Sigmoid colon (tissue), 7 donors: ENCODE measurements around the gene FASTK. TPM values are rescaled to one million over a fixed set of nuclear protein-coding genes. Genes with fewer than 3 reads are reported as not detected.

Experiments used
- DNase-seq: peaks from one replicate; pipeline ENCODE4 v3.0.0-alpha.2; 2019
- H3K27ac ChIP-seq, 4 donors: fragments of 200-600 bp; sonication (generic); one replicate each; pipeline ENCODE4 v1.5.1; 2016 to 2019; ENCODE audit warnings: mild to moderate bottlenecking in 1 of 4
- H3K27me3 ChIP-seq, 3 donors: fragments of 200-600 bp; sonication (generic); one replicate each; pipeline ENCODE4 v1.5.1; 2019; ENCODE audit warnings: mild to moderate bottlenecking in 1 of 3
- H3K36me3 ChIP-seq, 4 donors: fragments of 200-600 bp; sonication (generic); one replicate each; pipeline ENCODE4 v1.5.1; 2016 to 2019
- H3K4me1 ChIP-seq, 4 donors: fragments of 200-600 bp; sonication (generic); one replicate each; pipeline ENCODE4 v1.5.1; 2017 to 2019
- H3K4me3 ChIP-seq, 4 donors: fragments of 200-600 bp; sonication (generic); one replicate each; pipeline ENCODE4 v1.5.1; 2017 to 2019; ENCODE audit warnings: mild to moderate bottlenecking in 2 of 4, moderate library complexity in 1 of 4
- H3K9me3 ChIP-seq, 4 donors: fragments of 200-600 bp in 3 of 4; sonication (generic) in 3 of 4; one replicate each; pipeline versions ENCODE4 v1.5.1 to v1.6.1; 2013 to 2019
- CTCF ChIP-seq, 4 experiments: fragments of 450-650 bp in 3 of 4; fragments of 200-600 bp in 1 of 4; IDR thresholded peaks; one replicate each; pipeline ENCODE4 v1.5.1; 2016 to 2019; ENCODE audit warnings: antibody characterized with exemption in 4 of 4, mild to moderate bottlenecking in 3 of 4, moderate library complexity in 2 of 4
- EP300 ChIP-seq, 4 donors: sonication (generic); formaldehyde crosslinking; IDR thresholded peaks; one replicate each; pipeline ENCODE4 v1.6.1; 2017; ENCODE audit warnings: antibody characterized with exemption in 4 of 4
- POLR2A ChIP-seq, 2 donors: fragments of 450-650 bp; IDR thresholded peaks; one replicate each; pipeline ENCODE4 v1.6.1; 2016; ENCODE audit warnings: antibody characterized with exemption in 2 of 2, mild to moderate bottlenecking in 2 of 2, moderate library complexity in 2 of 2
- POLR2AphosphoS5 ChIP-seq, 4 donors: sonication (generic); formaldehyde crosslinking; IDR thresholded peaks; one replicate each; pipeline ENCODE4 v1.6.1; 2017; ENCODE audit warnings: antibody characterized with exemption in 4 of 4
- WGBS, 2 donors: extraction: QIAGEN DNeasy Blood & Tissue Kit; methylation state at CpG; one replicate each; pipeline ENCODE4 v1.1.7; 2013; 5-methylcytosine and 5-hydroxymethylcytosine counted together
- intact Hi-C: fragments of 100-400 bp; cut with DNase I; formaldehyde crosslinking; loops from one replicate; pipeline ENCODE4 v1.15.1; 2023
- polyA plus RNA-seq, 3 donors: library from polyadenylated mRNA; stranded (reverse); fragments of 200-250 nt; gene quantifications; one replicate each; pipeline ENCODE4 v1.2.3, GENCODE V29; 2013
- total RNA-seq, 4 donors: library from RNA; depleted of rRNA; stranded (reverse); fragments of >200 nt; gene quantifications; one replicate each; pipeline ENCODE4 v1.1.0, GENCODE V29; 2016
- donor health status: healthy with polysubstance abuse.
- donor health status: Bipolar disorder and iron deficiency.
- donor health status: healthy.

Gene FASTK
- total and polyA plus RNA-seq, 7 donors: 61.3 to 124 (median 65.0) TPM

- H3K27me3 ChIP-seq: no peaks in the 10 kb centered on the region
- H3K27ac ChIP-seq: no peak overlapping the region
- 92 to 94% methylated on average over 27 of the region's 27 CpGs for WGBS, 2 donors
- no peaks in the 10 kb centered on the region for H3K9me3 ChIP-seq
- peaks cover 0 to 16% (median 10%) of the 10 kb centered on the region in 4 donors for H3K4me1 ChIP-seq
- no peak for DNase-seq
- H3K36me3 ChIP-seq: peaks cover 21 to 72% (median 48%) of the 10 kb centered on the region in 4 donors
- H3K4me3 ChIP-seq: no peak overlapping the region
- no peak for TF ChIP-seq POLR2A (IDR thresholded peaks at IDR 0.05)
- no peak for TF ChIP-seq CTCF (IDR thresholded peaks at IDR 0.05)
- TF ChIP-seq EP300 (IDR thresholded peaks at IDR 0.05): no peak
- no peak for TF ChIP-seq POLR2AphosphoS5 (IDR thresholded peaks at IDR 0.05)
- intact Hi-C loops: no loop called here
These were observed 39.3 kb upstream of the FASTK start for GRCh38 chr7:151119902-151120301.

GRCh38 chr7:151119055-151119415 is 38.4 kb upstream of the FASTK start:
- Histone ChIP-seq H3K27me3 (no peaks in the 10 kb centered on the region), H3K4me1 (peaks cover 0 to 17% (median 16%) of the 10 kb centered on the region in 4 donors), H3K27ac (no peak overlapping the region), H3K36me3 (peaks cover 21 to 66% (median 45%) of the 10 kb centered on the region in 4 donors), H3K9me3 (no peaks in the 10 kb centered on the region), H3K4me3 (no peak overlapping the region)
- no peak for DNase-seq
- TF ChIP-seq CTCF (IDR thresholded peaks at IDR 0.05) (no peak), EP300 (IDR thresholded peaks at IDR 0.05) (no peak), POLR2AphosphoS5 (IDR thresholded peaks at IDR 0.05) (no peak), POLR2A (IDR thresholded peaks at IDR 0.05) (no peak)
- 92 to 97% methylated on average over 13 of the region's 13 CpGs for WGBS, 2 donors
- intact Hi-C loops: no loop called here

- WGBS, 2 donors: 95 to 97% methylated on average over 38 of the region's 38 CpGs
- no peaks in the 10 kb centered on the region for H3K27me3 ChIP-seq
- H3K9me3 ChIP-seq: no peaks in the 10 kb centered on the region
- no peak for TF ChIP-seq POLR2A (IDR thresholded peaks at IDR 0.05)
- TF ChIP-seq CTCF (IDR thresholded peaks at IDR 0.05): no peak
- no peak for TF ChIP-seq EP300 (IDR thresholded peaks at IDR 0.05)
- TF ChIP-seq POLR2AphosphoS5 (IDR thresholded peaks at IDR 0.05): no peak
- H3K27ac ChIP-seq: no peak overlapping the region
- H3K4me1 ChIP-seq: peaks cover 0 to 23% (median 22%) of the 10 kb centered on the region in 4 donors
- no peak overlapping the region for H3K4me3 ChIP-seq
- no peak for DNase-seq
- peaks cover 21 to 62% (median 41%) of the 10 kb centered on the region in 4 donors for H3K36me3 ChIP-seq
- intact Hi-C loops: no loop called here
These were observed 37.8 kb upstream of the FASTK start for GRCh38 chr7:151118108-151119054.

- DNase-seq: no peak
- intact Hi-C loops: no loop called here
- Histone ChIP-seq H3K4me3 (no peak overlapping the region), H3K9me3 (no peaks in the 10 kb centered on the region), H3K4me1 (peaks cover 0 to 29% (median 27%) of the 10 kb centered on the region in 4 donors), H3K36me3 (peaks cover 21 to 54% (median 36%) of the 10 kb centered on the region in 4 donors), H3K27me3 (no peaks in the 10 kb centered on the region), H3K27ac (no peak overlapping the region)
- TF ChIP-seq CTCF (IDR thresholded peaks at IDR 0.05) (no peak), POLR2A (IDR thresholded peaks at IDR 0.05) (no peak), EP300 (IDR thresholded peaks at IDR 0.05) (no peak), POLR2AphosphoS5 (IDR thresholded peaks at IDR 0.05) (no peak)
- 80 to 89% methylated on average over 12 of the region's 12 CpGs for WGBS, 2 donors
These were observed 37.0 kb upstream of the FASTK start for GRCh38 chr7:151117565-151117964.
